Esophagus muscularis mucosa (tissue), 3 donors: ENCODE data around the gene ADAMTS17.

Experiments
- POLR2AphosphoS5 ChIP-seq, 2 donors: sonication (generic); formaldehyde crosslinking; IDR thresholded peaks; one replicate each; pipeline ENCODE4 v1.6.1; 2017; ENCODE audit warnings: antibody characterized with exemption in 2 of 2
- TF ChIP-seq, protein P1 (sequence below), 3 experiments: fragments of 200-600 bp in 2 of 3; fragments of 450-650 bp in 1 of 3; sonication (generic) in 2 of 3; IDR thresholded peaks; one replicate each; pipeline ENCODE4 v1.5.1; 2017 to 2019; ENCODE audit warnings: antibody characterized with exemption in 3 of 3, mild to moderate bottlenecking in 2 of 3, moderate library complexity in 1 of 3

DNA sequence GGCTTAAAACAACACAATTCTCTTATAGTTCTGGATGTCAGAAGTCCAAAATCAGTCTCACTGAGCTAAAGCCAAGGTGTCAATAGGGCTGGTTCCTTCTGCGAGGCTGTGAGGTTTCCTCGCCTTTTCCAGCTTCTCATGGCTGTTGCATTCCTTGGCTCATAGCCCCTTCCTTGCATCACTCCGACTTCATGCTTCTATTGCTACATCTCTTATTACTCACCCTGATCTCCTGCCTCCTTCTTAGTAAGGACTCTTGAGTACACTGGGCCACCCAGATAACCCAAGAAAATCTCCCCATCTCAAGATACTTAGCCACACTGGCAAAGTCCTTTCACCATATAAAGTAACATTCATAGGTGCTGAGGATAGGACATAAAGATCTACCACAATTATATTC is 193.9 kb downstream of the ADAMTS17 start:
- TF ChIP-seq, protein P1, sequence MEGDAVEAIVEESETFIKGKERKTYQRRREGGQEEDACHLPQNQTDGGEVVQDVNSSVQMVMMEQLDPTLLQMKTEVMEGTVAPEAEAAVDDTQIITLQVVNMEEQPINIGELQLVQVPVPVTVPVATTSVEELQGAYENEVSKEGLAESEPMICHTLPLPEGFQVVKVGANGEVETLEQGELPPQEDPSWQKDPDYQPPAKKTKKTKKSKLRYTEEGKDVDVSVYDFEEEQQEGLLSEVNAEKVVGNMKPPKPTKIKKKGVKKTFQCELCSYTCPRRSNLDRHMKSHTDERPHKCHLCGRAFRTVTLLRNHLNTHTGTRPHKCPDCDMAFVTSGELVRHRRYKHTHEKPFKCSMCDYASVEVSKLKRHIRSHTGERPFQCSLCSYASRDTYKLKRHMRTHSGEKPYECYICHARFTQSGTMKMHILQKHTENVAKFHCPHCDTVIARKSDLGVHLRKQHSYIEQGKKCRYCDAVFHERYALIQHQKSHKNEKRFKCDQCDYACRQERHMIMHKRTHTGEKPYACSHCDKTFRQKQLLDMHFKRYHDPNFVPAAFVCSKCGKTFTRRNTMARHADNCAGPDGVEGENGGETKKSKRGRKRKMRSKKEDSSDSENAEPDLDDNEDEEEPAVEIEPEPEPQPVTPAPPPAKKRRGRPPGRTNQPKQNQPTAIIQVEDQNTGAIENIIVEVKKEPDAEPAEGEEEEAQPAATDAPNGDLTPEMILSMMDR (IDR thresholded peaks at IDR 0.05): no peak
- no peak for TF ChIP-seq POLR2AphosphoS5 (IDR thresholded peaks at IDR 0.05)
